Measurements from ENCODE around the gene PIR. TPM values are rescaled to one million over a fixed set of nuclear protein-coding genes. Genes with fewer than 3 reads are reported as not detected.

Gene PIR
- total and polyA plus RNA-seq, 9 of the 15 experiments (the other 6 are each of a cell fraction or from before 2014, with no cell fraction given) = 7.5 to 29.8 (median 11.5) TPM

- 0% methylated on average over 2 of the region's 2 CpGs for WGBS (ENCODE audit: insufficient coverage, low coverage, missing lambda C conversion rate)
- BruUV-seq (replicated peaks) = no TSS peak
- DNase-seq (ENCODE audit: extremely low read depth in 1 of 4, low spot score in 3 of 4) (no peak), ATAC-seq (no peak), FAIRE-seq (no peak)
- Histone ChIP-seq H2AFZ (ENCODE audit: low read depth, low read length) (no peak overlapping the region), H3K4me2 (ENCODE audit: insufficient read depth, low read length) (no peak overlapping the region), H3K79me2 (ENCODE audit: control insufficient read depth, insufficient read depth, low read length) (no peaks in the 10 kb centered on the region), H4K20me1 (replicated peaks; ENCODE audit: control insufficient read depth, insufficient read depth, low read length) (no peaks in the 10 kb centered on the region), H3K4me1 (replicated peaks in 1 of 2; ENCODE audit: control insufficient read depth in 2 of 2, insufficient read depth in 2 of 2, low read length in 2 of 2) (no peaks in the 10 kb centered on the region), H3K9me1 (ENCODE audit: control insufficient read depth, insufficient read depth, low read length) (no peaks in the 10 kb centered on the region), H3K27me3 (ENCODE audit: control insufficient read depth in 2 of 2, insufficient read depth in 2 of 2, low read length in 2 of 2) (peaks cover 7 to 21% of the 10 kb centered on the region in 2 experiments; a peak in 3 of 5 replicates), H3K27ac (ENCODE audit: extremely low read depth, low read depth, low read length) (no peak overlapping the region), H3K9me3 (replicated peaks; ENCODE audit: control insufficient read depth, insufficient read depth, low read depth, low read length) (no peaks in the 10 kb centered on the region; the same call in 1 of the 2 replicates), H3K9ac (ENCODE audit: insufficient read depth in 1 of 2, low read depth in 2 of 2, low read length in 2 of 2) (no peak overlapping the region), H3K36me3 (ENCODE audit: control insufficient read depth, insufficient read depth, low read length) (no peaks in the 10 kb centered on the region), H3K4me3 (no peak overlapping the region)
- ChIA-PET POLR2A (no interaction called here), CTCF (ENCODE audit: low intra/inter-chr PET ratio) (no interaction called here)
- TF ChIP-seq ZNF77 (CRISPR knock-in tag; IDR thresholded peaks at IDR 0.05) = no peak
- in situ Hi-C loops (cut with MboI) (loop anchor here (10.0 kb wide), 1 partner anchor 215 kb away; no protein-coding TSS in a partner anchor), intact Hi-C loops (cut with micrococcal nuclease) (no loop called here)
These were observed 133.4 kb downstream of the PIR start for GRCh38 chrX:15359701-15360100.

GRCh38 chrX:15358533-15358932, 134.6 kb downstream of the PIR start:
- Histone ChIP-seq H3K9me1 (ENCODE audit: control insufficient read depth, insufficient read depth, low read length) (no peaks in the 10 kb centered on the region), H4K20me1 (replicated peaks; ENCODE audit: control insufficient read depth, insufficient read depth, low read length) (no peaks in the 10 kb centered on the region), H3K4me2 (ENCODE audit: insufficient read depth, low read length) (no peak overlapping the region), H3K4me3 (no peak overlapping the region), H3K9ac (ENCODE audit: insufficient read depth in 1 of 2, low read depth in 2 of 2, low read length in 2 of 2) (no peak overlapping the region), H2AFZ (ENCODE audit: low read depth, low read length) (no peak overlapping the region), H3K9me3 (replicated peaks; ENCODE audit: control insufficient read depth, insufficient read depth, low read depth, low read length) (no peaks in the 10 kb centered on the region; the same call in 1 of the 2 replicates), H3K79me2 (ENCODE audit: control insufficient read depth, insufficient read depth, low read length) (no peaks in the 10 kb centered on the region), H3K27me3 (ENCODE audit: control insufficient read depth in 2 of 2, insufficient read depth in 2 of 2, low read length in 2 of 2) (peaks cover under 1 to 14% of the 10 kb centered on the region in 2 experiments; a peak in 2 of 5 replicates), H3K36me3 (ENCODE audit: control insufficient read depth, insufficient read depth, low read length) (no peaks in the 10 kb centered on the region), H3K4me1 (replicated peaks in 1 of 2; ENCODE audit: control insufficient read depth in 2 of 2, insufficient read depth in 2 of 2, low read length in 2 of 2) (no peaks in the 10 kb centered on the region), H3K27ac (ENCODE audit: extremely low read depth, low read depth, low read length) (no peak overlapping the region)
- 8% methylated on average over 2 of the region's 2 CpGs for WGBS (ENCODE audit: insufficient coverage, low coverage, missing lambda C conversion rate)
- no peak for ATAC-seq
- ChIA-PET POLR2A (no interaction called here), CTCF (ENCODE audit: low intra/inter-chr PET ratio) (no interaction called here)
- intact Hi-C loops (cut with micrococcal nuclease) (no loop called here), in situ Hi-C loops (cut with MboI) (no loop called here)
- DNase-seq (ENCODE audit: extremely low read depth in 1 of 4, low spot score in 3 of 4) = no peak
- BruUV-seq (replicated peaks) = no TSS peak
- no peak for FAIRE-seq
- TF ChIP-seq MGA (IDR thresholded peaks at IDR 0.05) (no peak), JUND (IDR thresholded peaks at IDR 0.05; ENCODE audit: borderline replicate concordance, low read depth, low read length) (no peak), JUND (tag; IDR thresholded peaks at IDR 0.05; ENCODE audit: borderline replicate concordance, low read depth, low read length) (no peak), EGR1 (conservative IDR thresholded peaks at IDR 0.05) (no peak), KHSRP (IDR thresholded peaks at IDR 0.05) (no peak)
